MV-4-11 (cell line): ENCODE results near the gene ZNF408.
A peak's percentile ranks its signal among the peaks of the same experiment; 100 is the strongest.
"Not testable (repeated sequence)": the region's sequence is repeated elsewhere in the genome, so short reads cannot be mapped to it uniquely, and the experiment has no call there.

ENCODE experiments used
- DNase-seq: peaks from one replicate; lab custom pipeline; 2025; lab: John Stamatoyannopoulos, UW

Gene ZNF408

GRCh38 chr11:46700241-46701077 lies at the start of gene ZNF408, which contains the start of gene ARHGAP1:
Gene ZNF408, plus strand, starts transcription at chr11:46701031. Its CDS starts 17 bp downstream, at chr11:46701048.
Gene ARHGAP1, minus strand, starts transcription at chr11:46700619. Its CDS starts 4,512 bp downstream, at chr11:46696107.
- peak; percentile 98 for DNase-seq

DNA sequence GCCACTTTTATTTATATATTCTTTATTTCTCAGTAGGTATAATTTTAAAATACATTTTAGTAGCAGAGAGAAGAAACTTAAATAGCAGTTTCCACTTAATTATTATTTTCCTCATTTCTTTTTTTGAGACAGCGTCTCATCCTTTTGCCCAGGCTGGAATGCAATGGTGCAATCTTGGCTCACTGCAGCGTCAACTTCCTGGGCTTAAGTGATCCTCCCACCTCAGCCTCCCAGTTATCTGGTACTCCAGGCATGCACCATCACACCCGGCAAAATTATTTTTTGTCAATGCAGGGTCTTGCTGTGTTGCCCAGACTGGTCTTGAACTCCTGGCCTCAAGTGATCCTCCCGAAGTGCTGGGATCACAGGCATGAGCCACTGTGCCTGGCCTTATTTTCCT lies 45.2 kb upstream of the ZNF408 start:
- DNase-seq = no peak

- DNase-seq = no peak
Measured at GRCh38 chr11:46657186-46657585, 43.6 kb upstream of the ZNF408 start.

DNA sequence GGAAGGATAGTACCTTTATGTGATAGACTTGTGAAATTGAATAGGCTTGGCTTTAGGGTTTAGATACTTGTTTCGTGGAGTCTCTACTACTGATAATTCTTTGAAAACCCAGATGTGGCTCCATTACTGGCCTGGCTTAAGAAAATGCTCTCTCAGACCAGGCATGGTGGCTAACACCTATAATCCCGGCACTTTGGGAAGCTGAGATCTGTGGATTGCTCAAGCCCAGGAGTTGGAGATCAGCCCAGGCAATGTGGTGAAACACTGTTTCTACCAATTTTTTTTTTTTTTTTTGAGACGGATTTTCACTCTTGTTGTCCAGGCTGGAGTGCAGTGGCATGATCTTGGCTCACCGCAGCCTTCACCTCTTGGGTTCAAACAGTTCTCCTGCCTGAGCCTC lies 42.6 kb upstream of the ZNF408 start:
- DNase-seq = peak; percentile 64

- DNase-seq = peak; percentile 99
Measured at GRCh38 chr11:46659908-46660307, 40.9 kb upstream of the ZNF408 start.

DNA sequence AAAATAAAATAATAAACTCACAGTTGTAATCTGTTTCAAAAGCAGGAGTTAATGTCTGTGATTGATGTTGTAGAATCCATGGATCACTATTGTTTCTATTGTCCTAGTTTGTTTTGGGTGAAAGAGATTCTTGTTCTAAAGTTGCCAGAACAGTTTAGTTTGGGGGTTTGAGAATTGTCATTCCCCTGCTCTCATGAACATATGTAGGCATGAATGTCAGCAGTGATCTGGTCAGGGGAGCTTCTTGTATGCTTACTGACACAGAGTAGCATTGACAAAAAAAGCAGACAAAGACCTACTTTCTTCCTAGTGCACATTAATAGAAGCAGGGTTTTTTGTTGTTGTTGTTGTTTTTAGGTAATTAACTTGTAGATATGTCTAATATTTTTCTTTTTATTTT lies 39.0 kb upstream of the ZNF408 start:
- DNase-seq = no peak

GRCh38 chr11:46662366-46662765 lies 38.5 kb upstream of the ZNF408 start:
- DNase-seq = no peak

DNA sequence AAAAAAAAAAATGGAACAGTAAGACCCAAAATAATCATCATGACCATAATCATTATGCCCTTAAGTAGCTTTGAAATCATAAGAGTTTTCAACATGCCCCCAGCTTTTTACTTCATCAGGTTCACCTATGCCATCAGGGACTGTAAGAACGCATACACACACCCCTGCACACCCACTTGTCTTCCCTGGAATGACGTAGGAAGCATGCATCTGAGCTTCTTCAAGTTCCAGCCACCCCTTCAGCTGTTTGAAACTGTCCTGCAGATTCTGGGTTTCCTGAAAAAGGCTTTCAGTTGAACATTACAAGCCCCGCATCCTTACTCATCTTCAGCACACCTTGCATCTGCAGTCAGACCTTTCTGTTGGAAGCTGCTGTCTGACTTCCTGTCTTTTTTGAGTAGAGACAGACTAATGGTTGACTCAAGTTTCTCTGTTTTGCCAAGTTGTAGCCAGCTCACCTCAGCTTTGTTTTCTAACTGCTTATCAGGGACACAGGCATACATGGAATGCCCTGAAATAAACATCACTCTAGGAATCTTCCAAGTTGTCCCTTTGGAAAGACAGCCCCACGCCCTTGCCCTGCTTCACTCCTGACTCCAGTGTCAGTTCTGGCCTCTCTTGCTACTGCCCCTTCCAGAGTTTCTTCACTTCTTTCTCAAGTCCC lies 37.4 kb upstream of the ZNF408 start:
- no peak for DNase-seq

GRCh38 chr11:46664612-46665011 lies 36.2 kb upstream of the ZNF408 start:
- DNase-seq = no peak

DNA sequence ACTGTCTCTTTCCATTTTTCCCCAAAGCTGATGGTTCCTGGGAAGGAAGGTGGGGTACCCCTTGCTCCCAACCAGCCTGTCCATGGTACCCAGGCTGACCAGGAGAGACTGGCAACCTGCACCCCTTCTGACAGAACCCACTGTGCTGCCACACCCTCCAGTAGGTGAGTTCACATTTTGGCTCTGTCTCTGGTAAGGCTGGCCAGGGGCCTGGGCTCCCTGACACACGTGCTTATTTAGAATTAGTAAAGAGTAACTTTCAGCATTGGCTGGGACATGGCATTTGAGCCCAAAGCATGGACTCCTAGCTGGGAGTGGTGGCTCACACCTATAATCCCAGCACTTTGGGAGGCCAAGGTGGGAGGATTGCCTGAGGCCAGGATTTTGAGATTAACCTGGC lies 35.5 kb upstream of the ZNF408 start:
- DNase-seq = no peak

- DNase-seq = no peak
Measured at GRCh38 chr11:46666516-46666915, 34.3 kb upstream of the ZNF408 start.

GRCh38 chr11:46667043-46667481 lies 33.8 kb upstream of the ZNF408 start:
- no peak for DNase-seq

DNA sequence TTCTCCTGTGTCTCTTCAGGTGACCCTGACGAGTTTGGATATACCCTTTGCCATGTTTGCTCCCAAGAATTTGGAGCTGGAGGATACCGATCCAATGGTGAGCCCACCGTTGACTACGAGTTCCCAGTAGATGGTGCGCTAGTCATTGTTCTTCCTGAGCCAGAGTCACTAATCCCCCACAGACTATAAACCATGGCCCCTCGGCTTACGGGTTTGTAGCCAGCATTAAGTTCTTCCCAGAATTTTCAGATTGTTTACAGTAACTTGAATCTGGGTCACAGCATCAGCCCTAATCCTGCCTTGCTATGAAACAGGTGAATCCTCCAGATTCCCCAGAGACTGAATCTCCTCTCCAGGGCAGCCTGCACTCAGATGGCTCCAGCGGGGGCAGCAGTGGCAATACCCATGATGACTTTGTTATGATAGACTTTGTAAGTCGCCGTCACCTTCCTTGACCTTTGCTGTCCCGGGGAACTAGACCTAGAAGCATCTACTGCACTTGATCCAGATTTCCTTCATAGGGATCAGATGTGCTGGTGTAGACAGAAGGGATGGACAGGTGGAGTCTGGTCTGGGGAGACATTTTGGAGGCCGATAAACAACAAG lies 32.2 kb upstream of the ZNF408 start:
- DNase-seq = no peak

- peak; percentile 67 for DNase-seq
Measured at GRCh38 chr11:46669711-46670139, 31.1 kb upstream of the ZNF408 start.

GRCh38 chr11:46670521-46670920 lies 30.3 kb upstream of the ZNF408 start:
- DNase-seq = not testable (repeated sequence)

DNA sequence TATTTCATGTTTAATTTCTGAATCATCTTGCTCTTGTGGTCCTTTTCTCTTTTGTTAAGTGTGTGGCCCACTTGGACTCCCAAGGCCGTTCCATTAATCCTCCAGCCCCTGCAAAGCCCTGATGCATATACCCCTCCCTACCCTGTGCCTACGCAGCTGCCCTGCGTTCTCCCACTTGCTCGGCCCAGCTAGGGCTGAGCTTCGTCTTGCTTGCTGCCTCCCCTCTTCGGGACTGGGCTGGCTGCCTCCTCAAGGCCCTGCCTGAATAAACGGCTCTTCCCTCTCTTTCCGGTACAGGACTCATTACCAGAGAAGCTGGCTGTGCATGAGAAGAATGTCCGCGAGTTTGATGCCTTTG lies 28.9 kb upstream of the ZNF408 start:
- no peak for DNase-seq

GRCh38 chr11:46672381-46672839 lies 28.4 kb upstream of the ZNF408 start:
- peak; percentile 86 for DNase-seq

GRCh38 chr11:46673713-46674462 lies 26.9 kb upstream of the ZNF408 start:
- no peak for DNase-seq

- peak; percentile 91 for DNase-seq
Measured at GRCh38 chr11:46674463-46675287, 26.2 kb upstream of the ZNF408 start.

DNA sequence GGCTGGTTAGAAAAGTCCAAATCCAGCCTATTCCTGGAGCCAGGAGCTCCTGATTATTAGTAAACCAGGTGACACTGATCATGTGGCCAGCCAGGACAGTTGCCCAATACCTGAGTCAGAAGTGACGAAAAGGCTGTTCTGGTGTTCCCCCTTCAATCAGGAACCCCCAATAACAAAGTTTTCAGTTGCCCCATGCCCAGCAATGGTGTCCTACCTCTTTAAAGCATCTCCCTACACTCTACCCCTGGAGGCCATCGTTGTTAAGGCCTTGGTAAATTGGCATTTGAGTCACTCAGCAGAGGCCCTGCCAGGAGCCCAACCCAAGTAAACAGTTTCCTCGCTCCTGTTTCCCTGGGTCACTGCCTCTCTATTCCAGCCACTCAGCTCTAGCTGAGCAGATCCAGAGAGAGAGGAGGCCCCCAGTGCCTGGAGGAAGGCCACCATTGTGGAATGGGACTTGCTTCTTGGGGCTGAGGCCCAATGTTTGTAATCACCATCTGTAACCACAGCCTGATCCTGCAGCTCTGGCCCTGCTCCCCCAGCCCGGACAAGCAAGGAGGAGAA lies 25.5 kb upstream of the ZNF408 start:
- no peak for DNase-seq

DNA sequence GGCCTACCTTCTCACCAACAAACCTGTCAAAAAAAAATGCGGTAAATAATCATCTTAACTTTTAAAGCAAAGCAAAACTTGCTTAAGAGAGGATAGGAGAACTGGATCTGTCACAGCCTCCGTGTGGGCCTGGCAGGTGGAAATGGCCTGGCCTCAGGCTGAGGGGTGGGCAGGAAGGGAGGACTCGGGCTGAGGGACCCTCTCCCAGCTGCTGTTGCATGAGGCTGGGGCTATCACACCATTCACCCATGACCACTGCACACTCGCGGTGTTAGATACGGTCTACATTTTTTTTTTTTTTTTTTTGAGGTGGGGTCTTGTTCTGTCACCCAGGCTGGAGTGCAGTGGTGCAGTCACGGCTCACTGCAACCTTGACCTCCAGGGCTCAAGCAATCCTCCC lies 24.9 kb upstream of the ZNF408 start:
- no peak for DNase-seq
